ENCODE measurements around the gene RAB43. TPM values are rescaled to one million over a fixed set of nuclear protein-coding genes. Genes with fewer than 3 reads are reported as not detected.
"Not testable (repeated sequence)": the region's sequence is repeated elsewhere in the genome, so short reads cannot be mapped to it uniquely, and the experiment has no call there.

RAB43 gene
- polyA plus RNA-seq, 2 of the 4 experiments (the other 2 are of a cell fraction) = 1.6 to 2.9 TPM

DNA sequence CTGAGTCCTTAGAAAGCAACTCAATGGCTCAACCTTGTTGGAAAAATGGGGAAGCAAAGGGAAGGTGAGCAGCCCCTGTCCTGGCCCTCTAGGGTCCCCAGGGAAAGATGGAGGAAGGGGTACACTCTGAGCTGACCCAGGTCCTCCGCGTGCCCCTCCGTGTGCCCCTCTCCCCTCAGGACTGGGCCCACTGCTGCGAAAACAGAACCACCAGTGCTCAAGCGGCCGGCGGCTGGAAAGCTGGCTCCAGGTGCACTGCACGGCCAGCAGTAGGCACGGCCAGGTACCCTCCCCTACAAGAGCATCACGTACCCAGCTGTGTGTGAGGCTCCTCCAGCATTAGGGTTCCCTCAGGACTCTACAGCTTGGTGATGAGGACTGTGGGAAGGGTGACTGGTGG lies 26.3 kb downstream of the RAB43 start:
- DNase-seq (ENCODE audit: low read depth in 1 of 2, low spot score in 1 of 2) (no peak), ATAC-seq (no peak), FAIRE-seq (no peak)
- ChIA-PET POLR2A (no interaction called here), CTCF (interaction anchor here (1.5 to 2.4 kb wide), 2 partner anchors 42 to 125 kb away, joined by 6 to 10 read pairs; no protein-coding TSS in a partner anchor)
- no peak overlapping the region for H3K4me2 ChIP-seq
- TF ChIP-seq HDAC2 (IDR thresholded peaks at IDR 0.05) (no peak), RAD21 (conservative IDR thresholded peaks at IDR 0.05 in 1 of 2, IDR thresholded peaks at IDR 0.05 in 1 of 2) (no peak), GATA3 (IDR thresholded peaks at IDR 0.05; ENCODE audit: borderline replicate concordance) (no peak), POLR2AphosphoS2 (conservative IDR thresholded peaks at IDR 0.05; ENCODE audit: low read length) (no peak), HOXB5 (CRISPR knock-in tag; IDR thresholded peaks at IDR 0.05) (no peak), MAFK (IDR thresholded peaks at IDR 0.05; ENCODE audit: partially characterized antibody) (no peak), TP53 (CRISPR knock-in tag; IDR thresholded peaks at IDR 0.05) (no peak), EHMT2 (IDR thresholded peaks at IDR 0.05; ENCODE audit: low read depth) (no peak), RFX5 (IDR thresholded peaks at IDR 0.05) (no peak), RNF2 (IDR thresholded peaks at IDR 0.05; ENCODE audit: borderline replicate concordance, low read depth) (no peak), EP300 (IDR thresholded peaks at IDR 0.05) (no peak), RARB (CRISPR knock-in tag; IDR thresholded peaks at IDR 0.05) (no peak), CHD4 (IDR thresholded peaks at IDR 0.05; ENCODE audit: borderline replicate concordance) (no peak), JUNB (IDR thresholded peaks at IDR 0.05) (no peak)
- TF ChIP-seq, protein P1, sequence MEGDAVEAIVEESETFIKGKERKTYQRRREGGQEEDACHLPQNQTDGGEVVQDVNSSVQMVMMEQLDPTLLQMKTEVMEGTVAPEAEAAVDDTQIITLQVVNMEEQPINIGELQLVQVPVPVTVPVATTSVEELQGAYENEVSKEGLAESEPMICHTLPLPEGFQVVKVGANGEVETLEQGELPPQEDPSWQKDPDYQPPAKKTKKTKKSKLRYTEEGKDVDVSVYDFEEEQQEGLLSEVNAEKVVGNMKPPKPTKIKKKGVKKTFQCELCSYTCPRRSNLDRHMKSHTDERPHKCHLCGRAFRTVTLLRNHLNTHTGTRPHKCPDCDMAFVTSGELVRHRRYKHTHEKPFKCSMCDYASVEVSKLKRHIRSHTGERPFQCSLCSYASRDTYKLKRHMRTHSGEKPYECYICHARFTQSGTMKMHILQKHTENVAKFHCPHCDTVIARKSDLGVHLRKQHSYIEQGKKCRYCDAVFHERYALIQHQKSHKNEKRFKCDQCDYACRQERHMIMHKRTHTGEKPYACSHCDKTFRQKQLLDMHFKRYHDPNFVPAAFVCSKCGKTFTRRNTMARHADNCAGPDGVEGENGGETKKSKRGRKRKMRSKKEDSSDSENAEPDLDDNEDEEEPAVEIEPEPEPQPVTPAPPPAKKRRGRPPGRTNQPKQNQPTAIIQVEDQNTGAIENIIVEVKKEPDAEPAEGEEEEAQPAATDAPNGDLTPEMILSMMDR (IDR thresholded peaks at IDR 0.05) = no peak
- TF ChIP-seq, protein P2, sequence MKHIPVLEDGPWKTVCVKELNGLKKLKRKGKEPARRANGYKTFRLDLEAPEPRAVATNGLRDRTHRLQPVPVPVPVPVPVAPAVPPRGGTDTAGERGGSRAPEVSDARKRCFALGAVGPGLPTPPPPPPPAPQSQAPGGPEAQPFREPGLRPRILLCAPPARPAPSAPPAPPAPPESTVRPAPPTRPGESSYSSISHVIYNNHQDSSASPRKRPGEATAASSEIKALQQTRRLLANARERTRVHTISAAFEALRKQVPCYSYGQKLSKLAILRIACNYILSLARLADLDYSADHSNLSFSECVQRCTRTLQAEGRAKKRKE (CRISPR knock-in tag; IDR thresholded peaks at IDR 0.05; ENCODE audit: low read depth) = no peak
- TF ChIP-seq, protein P3, sequence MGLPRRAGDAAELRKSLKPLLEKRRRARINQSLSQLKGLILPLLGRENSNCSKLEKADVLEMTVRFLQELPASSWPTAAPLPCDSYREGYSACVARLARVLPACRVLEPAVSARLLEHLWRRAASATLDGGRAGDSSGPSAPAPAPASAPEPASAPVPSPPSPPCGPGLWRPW (IDR thresholded peaks at IDR 0.05) = no peak
- TF ChIP-seq, protein P4, sequence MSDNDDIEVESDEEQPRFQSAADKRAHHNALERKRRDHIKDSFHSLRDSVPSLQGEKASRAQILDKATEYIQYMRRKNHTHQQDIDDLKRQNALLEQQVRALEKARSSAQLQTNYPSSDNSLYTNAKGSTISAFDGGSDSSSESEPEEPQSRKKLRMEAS (IDR thresholded peaks at IDR 0.05) = no peak
- TF ChIP-seq, protein P5, sequence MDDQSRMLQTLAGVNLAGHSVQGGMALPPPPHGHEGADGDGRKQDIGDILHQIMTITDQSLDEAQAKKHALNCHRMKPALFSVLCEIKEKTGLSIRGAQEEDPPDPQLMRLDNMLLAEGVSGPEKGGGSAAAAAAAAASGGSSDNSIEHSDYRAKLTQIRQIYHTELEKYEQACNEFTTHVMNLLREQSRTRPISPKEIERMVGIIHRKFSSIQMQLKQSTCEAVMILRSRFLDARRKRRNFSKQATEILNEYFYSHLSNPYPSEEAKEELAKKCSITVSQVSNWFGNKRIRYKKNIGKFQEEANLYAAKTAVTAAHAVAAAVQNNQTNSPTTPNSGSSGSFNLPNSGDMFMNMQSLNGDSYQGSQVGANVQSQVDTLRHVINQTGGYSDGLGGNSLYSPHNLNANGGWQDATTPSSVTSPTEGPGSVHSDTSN (IDR thresholded peaks at IDR 0.05) = no peak
- WGBS (ENCODE audit: missing lambda C conversion rate) = 93% methylated on average over 8 of the region's 10 CpGs
- no peak overlapping the region for H3K4me3 ChIP-seq
- no peaks in the 10 kb centered on the region for H3K9me3 ChIP-seq
- no peak overlapping the region for H3K27ac ChIP-seq
- no peaks in the 10 kb centered on the region for H3K4me1 ChIP-seq

DNA sequence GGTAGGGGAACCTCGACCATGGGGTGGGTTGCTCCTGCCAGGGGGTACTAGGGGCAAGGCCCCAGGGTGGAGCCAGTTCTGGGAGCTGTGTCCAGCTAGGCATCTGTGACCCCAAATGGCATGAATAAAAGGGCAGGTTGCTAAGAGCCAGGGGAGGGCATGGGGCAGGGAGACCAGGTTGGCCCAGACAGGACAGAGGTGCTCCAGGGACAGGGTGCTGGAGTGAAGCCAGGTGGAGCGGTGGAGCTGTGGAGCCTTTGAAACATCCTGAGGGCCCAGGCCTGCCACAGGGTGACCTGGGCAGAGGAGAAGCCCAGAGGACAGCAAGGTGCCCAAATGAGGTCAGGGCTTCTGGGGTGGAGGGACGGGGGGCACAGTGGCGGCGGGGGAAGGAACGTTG lies 33.3 kb downstream of the RAB43 start:
- POLR2A ChIA-PET; H3K27ac ChIP-seq; FAIRE-seq; H3K4me2 ChIP-seq; DNase-seq (ENCODE audit: low read depth in 1 of 2, low spot score in 1 of 2); H3K4me1 ChIP-seq; H3K9me3 ChIP-seq; CTCF ChIA-PET; H3K4me3 ChIP-seq: not testable (repeated sequence)
- peak; percentile 6 to 31; a peak in 3 of 6 replicates for ATAC-seq
- no CpG with 5 or more reads among the region's 6 CpGs for WGBS (ENCODE audit: missing lambda C conversion rate)

DNA sequence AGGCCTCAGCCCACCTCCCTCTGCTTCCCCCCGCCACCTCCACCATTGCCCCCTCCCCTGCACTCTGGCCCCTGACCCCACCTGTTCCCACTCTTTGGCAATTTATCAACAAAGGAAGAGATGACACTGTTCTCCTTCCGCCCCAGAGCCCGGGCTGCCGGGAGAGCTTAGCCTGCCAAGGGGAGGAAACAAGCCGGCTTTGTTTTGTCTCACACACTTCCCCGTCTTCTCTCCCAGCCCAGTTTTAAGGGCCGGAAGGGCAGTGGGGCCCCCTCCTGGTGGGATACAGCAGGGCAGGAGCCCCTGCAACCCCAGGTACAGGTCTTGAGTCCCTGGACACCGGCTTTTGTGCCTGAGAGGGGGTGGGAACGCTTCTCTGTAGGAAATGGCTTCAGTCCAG lies 33.7 kb downstream of the RAB43 start:
- POLR2A ChIA-PET, FAIRE-seq, H3K9me3 ChIP-seq, H3K27ac ChIP-seq, H3K4me3 ChIP-seq, H3K4me2 ChIP-seq, H3K4me1 ChIP-seq: not testable (repeated sequence)
- WGBS (ENCODE audit: missing lambda C conversion rate) = no CpG with 5 or more reads among the region's 9 CpGs
- CTCF ChIA-PET = interaction anchor here (2.7 kb wide), 1 partner anchor 34 kb away, joined by 10 read pairs; no protein-coding TSS in a partner anchor
- peak in 1 of 2 experiments; percentile 25 for DNase-seq (ENCODE audit: low read depth in 1 of 2, low spot score in 1 of 2)
- ATAC-seq = peak; percentile 55 to 91
